Mesendoderm (in vitro differentiated cells): ENCODE measurements around the gene RNASE8. TPM values are rescaled to one million over a fixed set of nuclear protein-coding genes. Genes with fewer than 3 reads are reported as not detected.
"Not testable (repeated sequence)": the region's sequence is repeated elsewhere in the genome, so short reads cannot be mapped to it uniquely, and the experiment has no call there.

ENCODE experiments used
- DNase-seq: peaks from one replicate; pipeline ENCODE4 v3.0.0; 2013
- H2AK5ac ChIP-seq: 2 replicates; pipeline ENCODE4 v1.6.1; 2013; ENCODE audit warnings: low read length, inconsistent platforms
- H2BK120ac ChIP-seq: 2 replicates; pipeline ENCODE4 v1.6.1; 2013; ENCODE audit warnings: low read depth, mild to moderate bottlenecking, low read length, moderate library complexity, mixed read lengths
- H2BK15ac ChIP-seq: replicated peaks from 2 replicates; pipeline ENCODE4 v1.6.1; 2013; ENCODE audit warnings: low read depth, mild to moderate bottlenecking, moderate library complexity
- H2BK5ac ChIP-seq: 2 replicates; pipeline ENCODE4 v1.6.1; 2013; ENCODE audit warnings: low read length, inconsistent platforms
- H3K18ac ChIP-seq: 2 replicates; pipeline ENCODE4 v1.6.1; 2013; ENCODE audit warnings: mild to moderate bottlenecking, low read length, mixed read lengths
- H3K23ac ChIP-seq: one replicate; pipeline ENCODE4 v1.6.1; 2013; ENCODE audit warnings: low read length
- H3K27ac ChIP-seq: 2 replicates; pipeline ENCODE4 v1.5.1; 2013; ENCODE audit warnings: low read depth, mild to moderate bottlenecking, inconsistent platforms, low read length, moderate library complexity
- H3K27me3 ChIP-seq: 2 replicates; pipeline ENCODE4 v1.6.1; 2013; ENCODE audit warnings: low read length, control low read depth, mild to moderate bottlenecking, inconsistent platforms; ENCODE audit not compliant: insufficient read depth, poor library complexity
- H3K36me3 ChIP-seq: 2 replicates; pipeline ENCODE4 v1.6.1; 2013; ENCODE audit warnings: low read length, inconsistent platforms; ENCODE audit not compliant: control insufficient read depth, insufficient read depth
- H3K4ac ChIP-seq: one replicate; pipeline ENCODE4 v1.6.1; 2013; ENCODE audit warnings: low read depth, mild to moderate bottlenecking, low read length, moderate library complexity
- H3K4me1 ChIP-seq: 2 replicates; pipeline ENCODE4 v1.6.1; 2013; ENCODE audit warnings: low read depth, low read length, inconsistent platforms; ENCODE audit not compliant: control insufficient read depth
- H3K4me2 ChIP-seq: 2 replicates; pipeline ENCODE4 v1.6.1; 2013; ENCODE audit warnings: low read length
- H3K4me3 ChIP-seq: 2 replicates; pipeline ENCODE4 v1.5.1; 2013; ENCODE audit warnings: mild to moderate bottlenecking, low read length
- H3K56ac ChIP-seq: one replicate; pipeline ENCODE4 v1.6.1; 2013; ENCODE audit warnings: low read length
- H3K79me1 ChIP-seq: 2 replicates; pipeline ENCODE4 v1.6.1; 2013; ENCODE audit warnings: low read length, inconsistent platforms
- H3K79me2 ChIP-seq: 2 replicates; pipeline ENCODE4 v1.6.1; 2013; ENCODE audit warnings: mild to moderate bottlenecking, low read length; ENCODE audit not compliant: control insufficient read depth, insufficient read depth
- H3K9ac ChIP-seq: 2 replicates; pipeline ENCODE4 v1.6.1; 2013; ENCODE audit warnings: low read length, inconsistent platforms
- H4K5ac ChIP-seq: one replicate; pipeline ENCODE4 v1.6.1; 2013; ENCODE audit warnings: low read length
- H4K8ac ChIP-seq: one replicate; pipeline ENCODE4 v1.6.1; 2013; ENCODE audit warnings: low read depth, mild to moderate bottlenecking, control low read depth, low read length, moderate library complexity
- WGBS: extraction: QIAGEN DNeasy Blood & Tissue Kit; methylation state at CpG from one replicate; pipeline ENCODE4 v1.1.7; 2013; ENCODE audit warnings: low lambda C conversion rate, missing lambda C conversion rate; ENCODE audit not compliant: insufficient coverage; ENCODE audit errors: extremely low coverage; 5-methylcytosine and 5-hydroxymethylcytosine counted together
- polyA plus RNA-seq, 2 experiments: library from polyadenylated mRNA; stranded (reverse); fragments of 200-250 nt; gene quantifications; one replicate each; pipeline ENCODE4 v1.2.3, GENCODE V29; 2013

RNASE8 gene
- not detected for polyA plus RNA-seq (2013, experiment 1 of 2)
- not detected for polyA plus RNA-seq (2013, experiment 2 of 2)

GRCh38 chr14:21057803-21058675 is at the start of gene RNASE8:
Gene RNASE8 (plus strand): TSS chr14:21057822. CDS start chr14:21057893, 71 bp downstream.
- Histone ChIP-seq H3K79me2 (no peaks in the 10 kb centered on the region), H3K4me3 (no peak within 1 kb of the TSS), H2AK5ac (no peak within 1 kb of the TSS), H3K36me3 (no peaks in the 10 kb centered on the region), H2BK120ac (no peak within 1 kb of the TSS), H3K4me2 (no peak within 1 kb of the TSS), H3K4ac (no peak within 1 kb of the TSS), H3K23ac (no peak within 1 kb of the TSS), H3K79me1 (no peaks in the 10 kb centered on the region), H3K18ac (no peak within 1 kb of the TSS), H2BK15ac (no peak within 1 kb of the TSS), H3K9ac (no peak within 1 kb of the TSS), H3K27ac (no peak within 1 kb of the TSS), H4K5ac (no peak within 1 kb of the TSS), H3K27me3 (no peaks in the 10 kb centered on the region), H3K56ac (no peak within 1 kb of the TSS), H2BK5ac (no peak within 1 kb of the TSS), H3K4me1 (peaks cover 2% of the 10 kb centered on the region), H4K8ac (no peak within 1 kb of the TSS)
- DNase-seq = no peak
- no CpG with 5 or more reads among the region's 8 CpGs for WGBS

GRCh38 chr14:21009721-21010120 is 47.9 kb upstream of the RNASE8 start:
- no CpG with 5 or more reads among the region's 3 CpGs for WGBS

GRCh38 chr14:21011136-21011535 is 46.5 kb upstream of the RNASE8 start:
- Histone ChIP-seq H2BK5ac (no peak overlapping the region), H3K4ac (no peak overlapping the region), H3K79me2 (no peaks in the 10 kb centered on the region), H2BK15ac (no peak overlapping the region), H3K18ac (no peak overlapping the region), H3K4me3 (no peak overlapping the region), H3K4me2 (no peak overlapping the region), H3K36me3 (no peaks in the 10 kb centered on the region), H3K56ac (no peak overlapping the region), H3K27ac (no peak overlapping the region), H3K23ac (no peak overlapping the region), H3K79me1 (no peaks in the 10 kb centered on the region), H2AK5ac (no peak overlapping the region), H3K9ac (no peak overlapping the region), H4K8ac (no peak overlapping the region), H3K4me1 (peaks cover 2% of the 10 kb centered on the region), H3K27me3 (no peaks in the 10 kb centered on the region), H2BK120ac (no peak overlapping the region), H4K5ac (no peak overlapping the region)
- no CpG with 5 or more reads among the region's 1 CpG for WGBS
- no peak for DNase-seq

More at GRCh38 chr14:21009721-21010120, 47.9 kb upstream of the RNASE8 start:
- H3K9ac ChIP-seq, H3K4me1 ChIP-seq, H3K4me2 ChIP-seq, H3K79me2 ChIP-seq, H3K56ac ChIP-seq, H4K5ac ChIP-seq, H3K27ac ChIP-seq, H3K36me3 ChIP-seq, H3K4me3 ChIP-seq, H3K27me3 ChIP-seq, H2AK5ac ChIP-seq, H3K79me1 ChIP-seq, H2BK15ac ChIP-seq, H3K4ac ChIP-seq, H2BK5ac ChIP-seq, DNase-seq, H3K23ac ChIP-seq, H4K8ac ChIP-seq, H3K18ac ChIP-seq, H2BK120ac ChIP-seq: not testable (repeated sequence)

GRCh38 chr14:21014761-21015190 is 42.8 kb upstream of the RNASE8 start:
- H2BK120ac ChIP-seq = no peak overlapping the region
- no peaks in the 10 kb centered on the region for H3K27me3 ChIP-seq
- no peaks in the 10 kb centered on the region for H3K79me1 ChIP-seq
- WGBS = no CpG with 5 or more reads among the region's 4 CpGs
- H4K5ac ChIP-seq = no peak overlapping the region
- no peak overlapping the region for H3K4ac ChIP-seq
- no peak overlapping the region for H3K18ac ChIP-seq
- no peak overlapping the region for H3K4me2 ChIP-seq
- H3K79me2 ChIP-seq = no peaks in the 10 kb centered on the region
- no peak overlapping the region for H2AK5ac ChIP-seq
- H2BK5ac ChIP-seq = no peak overlapping the region
- H3K4me1 ChIP-seq = peaks cover 2% of the 10 kb centered on the region
- H3K23ac ChIP-seq = no peak overlapping the region
- DNase-seq = peak; percentile 94
- no peak overlapping the region for H2BK15ac ChIP-seq
- H3K36me3 ChIP-seq = no peaks in the 10 kb centered on the region
- H3K4me3 ChIP-seq = no peak overlapping the region
- no peak overlapping the region for H3K27ac ChIP-seq
- H3K9ac ChIP-seq = no peak overlapping the region
- H3K56ac ChIP-seq = peak overlapping the region; percentile 53
- no peak overlapping the region for H4K8ac ChIP-seq

GRCh38 chr14:21015312-21015711 is 42.3 kb upstream of the RNASE8 start:
- Histone ChIP-seq H3K36me3 (no peaks in the 10 kb centered on the region), H3K4me1 (peaks cover 2% of the 10 kb centered on the region), H4K8ac (no peak overlapping the region), H3K4ac (no peak overlapping the region), H2BK5ac (no peak overlapping the region), H2AK5ac (no peak overlapping the region), H3K56ac (no peak overlapping the region), H3K9ac (no peak overlapping the region), H4K5ac (no peak overlapping the region), H3K4me3 (no peak overlapping the region), H3K27me3 (no peaks in the 10 kb centered on the region), H2BK15ac (no peak overlapping the region), H3K4me2 (no peak overlapping the region), H3K79me2 (no peaks in the 10 kb centered on the region), H3K23ac (no peak overlapping the region), H3K27ac (no peak overlapping the region), H3K18ac (no peak overlapping the region), H3K79me1 (no peaks in the 10 kb centered on the region), H2BK120ac (no peak overlapping the region)
- no peak for DNase-seq
- no CpG with 5 or more reads among the region's 6 CpGs for WGBS
